Neuron (in vitro differentiated cells): ENCODE results near the gene CCL20.
"Not testable (repeated sequence)": the region's sequence is repeated elsewhere in the genome, so short reads cannot be mapped to it uniquely, and the experiment has no call there.

Experiments used
- H2AFZ ChIP-seq: one replicate; pipeline ENCODE4 v1.6.1; 2013; ENCODE audit warnings: low read depth, mild to moderate bottlenecking, inconsistent platforms, low read length, moderate library complexity
- H3K27me3 ChIP-seq: one replicate; pipeline ENCODE4 v1.6.1; 2013; ENCODE audit warnings: low read length; ENCODE audit not compliant: insufficient read depth
- H3K36me3 ChIP-seq: one replicate; pipeline ENCODE4 v1.6.1; 2013; ENCODE audit warnings: low read length; ENCODE audit not compliant: insufficient read depth
- H3K4me1 ChIP-seq: one replicate; pipeline ENCODE4 v1.6.1; 2013; ENCODE audit warnings: low read length; ENCODE audit not compliant: insufficient read depth
- H3K4me3 ChIP-seq: 2 replicates; pipeline ENCODE4 v1.5.1; 2013; ENCODE audit warnings: mild to moderate bottlenecking, low read length, moderate library complexity
- H3K9me3 ChIP-seq: one replicate; pipeline ENCODE4 v1.6.1; 2013; ENCODE audit warnings: low read length

CCL20 gene

GRCh38 chr2:227785293-227785692 is 28.3 kb upstream of the CCL20 start:
- Histone ChIP-seq H3K9me3 (no peaks in the 10 kb centered on the region), H3K4me3 (no peak overlapping the region), H3K36me3 (no peaks in the 10 kb centered on the region), H3K27me3 (no peaks in the 10 kb centered on the region), H2AFZ (no peak overlapping the region), H3K4me1 (no peaks in the 10 kb centered on the region)

GRCh38 chr2:227788561-227789018 is 25.1 kb upstream of the CCL20 start:
- H3K4me1 ChIP-seq, result no peaks in the 10 kb centered on the region
- no peak overlapping the region for H2AFZ ChIP-seq
- H3K4me3 ChIP-seq, result no peak overlapping the region
- H3K36me3 ChIP-seq, result no peaks in the 10 kb centered on the region
- no peaks in the 10 kb centered on the region for H3K27me3 ChIP-seq
- no peaks in the 10 kb centered on the region for H3K9me3 ChIP-seq

- Histone ChIP-seq H2AFZ (no peak overlapping the region), H3K4me3 (no peak overlapping the region), H3K36me3 (no peaks in the 10 kb centered on the region), H3K27me3 (no peaks in the 10 kb centered on the region), H3K4me1 (no peaks in the 10 kb centered on the region), H3K9me3 (no peaks in the 10 kb centered on the region)
Observed at GRCh38 chr2:227789803-227790202, 23.8 kb upstream of the CCL20 start.

GRCh38 chr2:227793148-227793712 is 20.4 kb upstream of the CCL20 start:
- H3K4me1 ChIP-seq, result no peaks in the 10 kb centered on the region
- no peak overlapping the region for H2AFZ ChIP-seq
- no peaks in the 10 kb centered on the region for H3K9me3 ChIP-seq
- no peaks in the 10 kb centered on the region for H3K36me3 ChIP-seq
- no peaks in the 10 kb centered on the region for H3K27me3 ChIP-seq
- H3K4me3 ChIP-seq, result no peak overlapping the region

- Histone ChIP-seq H3K36me3 (no peaks in the 10 kb centered on the region), H3K9me3 (no peaks in the 10 kb centered on the region), H3K4me3 (no peak overlapping the region), H3K27me3 (no peaks in the 10 kb centered on the region), H3K4me1 (no peaks in the 10 kb centered on the region), H2AFZ (no peak overlapping the region)
Observed at GRCh38 chr2:227796045-227796711, 17.5 kb upstream of the CCL20 start.

GRCh38 chr2:227796768-227797167 is 16.9 kb upstream of the CCL20 start:
- not testable (repeated sequence) for H3K27me3 ChIP-seq, H3K4me1 ChIP-seq, H3K36me3 ChIP-seq, H2AFZ ChIP-seq, H3K9me3 ChIP-seq, H3K4me3 ChIP-seq

GRCh38 chr2:227799202-227799601 is 14.4 kb upstream of the CCL20 start:
- Histone ChIP-seq H2AFZ (no peak overlapping the region), H3K36me3 (no peaks in the 10 kb centered on the region), H3K9me3 (no peaks in the 10 kb centered on the region), H3K27me3 (no peaks in the 10 kb centered on the region), H3K4me3 (no peak overlapping the region), H3K4me1 (no peaks in the 10 kb centered on the region)

- H3K36me3 ChIP-seq, result no peaks in the 10 kb centered on the region
- no peaks in the 10 kb centered on the region for H3K27me3 ChIP-seq
- H3K9me3 ChIP-seq, result no peaks in the 10 kb centered on the region
- no peaks in the 10 kb centered on the region for H3K4me1 ChIP-seq
- no peak overlapping the region for H3K4me3 ChIP-seq
- no peak overlapping the region for H2AFZ ChIP-seq
Observed at GRCh38 chr2:227802882-227803281, 10.8 kb upstream of the CCL20 start.

- H3K4me1 ChIP-seq, result no peaks in the 10 kb centered on the region
- H2AFZ ChIP-seq, result no peak overlapping the region
- H3K4me3 ChIP-seq, result no peak overlapping the region
- H3K9me3 ChIP-seq, result no peaks in the 10 kb centered on the region
- H3K36me3 ChIP-seq, result no peaks in the 10 kb centered on the region
- H3K27me3 ChIP-seq, result no peaks in the 10 kb centered on the region
Observed at GRCh38 chr2:227804975-227805374, 8.7 kb upstream of the CCL20 start.

- no peaks in the 10 kb centered on the region for H3K27me3 ChIP-seq
- H3K36me3 ChIP-seq, result no peaks in the 10 kb centered on the region
- H3K9me3 ChIP-seq, result no peaks in the 10 kb centered on the region
- no peak overlapping the region for H2AFZ ChIP-seq
- H3K4me1 ChIP-seq, result no peaks in the 10 kb centered on the region
- no peak overlapping the region for H3K4me3 ChIP-seq
Observed at GRCh38 chr2:227805578-227805977, 8.1 kb upstream of the CCL20 start.

GRCh38 chr2:227808936-227809335 is 4.7 kb upstream of the CCL20 start:
- H3K4me3 ChIP-seq, result no peak overlapping the region
- no peaks in the 10 kb centered on the region for H3K36me3 ChIP-seq
- H3K4me1 ChIP-seq, result no peaks in the 10 kb centered on the region
- no peaks in the 10 kb centered on the region for H3K9me3 ChIP-seq
- no peak overlapping the region for H2AFZ ChIP-seq
- no peaks in the 10 kb centered on the region for H3K27me3 ChIP-seq

GRCh38 chr2:227812001-227812400 is 1.6 kb upstream of the CCL20 start:
- no peaks in the 10 kb centered on the region for H3K36me3 ChIP-seq
- no peak overlapping the region for H2AFZ ChIP-seq
- H3K9me3 ChIP-seq, result no peaks in the 10 kb centered on the region
- no peak overlapping the region for H3K4me3 ChIP-seq
- H3K4me1 ChIP-seq, result no peaks in the 10 kb centered on the region
- H3K27me3 ChIP-seq, result no peaks in the 10 kb centered on the region

GRCh38 chr2:227813229-227813561 is 447 bp upstream of the CCL20 start:
- no peak overlapping the region for H3K4me3 ChIP-seq
- no peaks in the 10 kb centered on the region for H3K36me3 ChIP-seq
- H2AFZ ChIP-seq, result no peak overlapping the region
- H3K9me3 ChIP-seq, result no peaks in the 10 kb centered on the region
- H3K27me3 ChIP-seq, result no peaks in the 10 kb centered on the region
- H3K4me1 ChIP-seq, result no peaks in the 10 kb centered on the region

GRCh38 chr2:227815066-227815465 is 1.4 kb downstream of the CCL20 start:
- H3K9me3 ChIP-seq, result no peaks in the 10 kb centered on the region
- H3K27me3 ChIP-seq, result no peaks in the 10 kb centered on the region
- no peaks in the 10 kb centered on the region for H3K4me1 ChIP-seq
- no peak overlapping the region for H3K4me3 ChIP-seq
- H2AFZ ChIP-seq, result no peak overlapping the region
- no peaks in the 10 kb centered on the region for H3K36me3 ChIP-seq
